Adipose tissue (tissue), 3 donors: Measurements from ENCODE around the gene TEX26. TPM values are rescaled to one million over a fixed set of nuclear protein-coding genes. Genes with fewer than 3 reads are reported as not detected.

Experiments
- H3K27ac ChIP-seq: one replicate; pipeline ENCODE4 v1.5.1; 2013; ENCODE audit warnings: low read depth, low read length
- WGBS, 3 donors: extraction: QIAGEN DNeasy Blood & Tissue Kit; methylation state at CpG; one replicate each; pipeline ENCODE4 v1.1.7; 2013; 5-methylcytosine and 5-hydroxymethylcytosine counted together
- polyA plus RNA-seq, 3 donors: library from polyadenylated mRNA; stranded (reverse); fragments of 200-250 nt; gene quantifications; one replicate each; pipeline ENCODE4 v1.2.3, GENCODE V29; 2013
- donor health status: healthy with polysubstance abuse.
- donor health status: Bipolar disorder and iron deficiency.
- donor health status: healthy.

The TEX26 gene
- under 1 TPM in 1 of 3 donors, not detected in 2; 0.09 TPM for polyA plus RNA-seq

DNA sequence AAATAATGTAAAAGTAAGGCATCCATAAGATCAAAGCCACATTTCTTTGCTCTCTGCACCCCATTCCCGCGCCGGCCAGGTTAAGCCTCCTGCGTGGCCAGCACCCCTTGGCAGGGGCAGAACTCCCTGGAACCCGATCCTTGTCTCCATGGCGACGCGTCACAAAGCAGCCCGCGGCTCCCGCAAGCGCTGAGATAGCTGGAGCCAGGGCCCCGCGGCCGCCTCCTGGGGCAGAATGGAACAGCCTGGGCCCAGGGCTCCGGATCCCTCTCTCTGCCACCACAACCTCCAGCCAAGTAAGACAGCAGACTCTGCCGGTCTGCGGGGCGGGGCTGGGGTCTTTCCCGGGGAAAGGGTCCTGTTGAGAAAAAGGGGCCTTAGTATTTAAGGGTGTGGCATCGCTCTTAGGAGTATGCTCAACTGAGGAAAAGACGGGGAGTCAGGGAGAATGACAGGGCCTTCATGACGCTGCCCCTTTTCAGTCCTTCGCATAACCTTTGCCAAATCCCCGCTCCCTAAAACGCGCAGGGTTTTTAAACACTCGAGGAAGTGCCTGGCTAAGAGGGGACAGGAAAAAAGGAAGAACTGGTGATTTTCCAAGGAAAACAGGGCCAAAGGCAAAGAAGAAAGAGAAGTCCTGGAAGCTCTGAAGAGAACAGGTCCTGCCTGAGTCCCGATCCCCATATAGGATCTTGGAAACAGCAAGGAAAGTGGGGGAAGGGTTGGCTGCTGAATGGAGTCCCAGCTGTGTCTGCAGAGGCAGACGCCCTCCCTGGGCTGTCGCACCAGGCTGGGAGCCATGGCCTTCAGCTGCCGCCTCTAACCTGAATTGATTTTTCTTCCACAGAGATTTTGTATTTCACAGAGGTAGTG is at the start of gene TEX26:
TSS of gene TEX26 (plus strand) at position 176 of the 873 bp plus-strand sequence. CDS start at position 236, 60 bp downstream.
- no peak within 1 kb of the TSS for H3K27ac ChIP-seq
- WGBS, 3 donors, result 26 to 45% (median 32%) methylated on average over 32 of the region's 32 CpGs

DNA sequence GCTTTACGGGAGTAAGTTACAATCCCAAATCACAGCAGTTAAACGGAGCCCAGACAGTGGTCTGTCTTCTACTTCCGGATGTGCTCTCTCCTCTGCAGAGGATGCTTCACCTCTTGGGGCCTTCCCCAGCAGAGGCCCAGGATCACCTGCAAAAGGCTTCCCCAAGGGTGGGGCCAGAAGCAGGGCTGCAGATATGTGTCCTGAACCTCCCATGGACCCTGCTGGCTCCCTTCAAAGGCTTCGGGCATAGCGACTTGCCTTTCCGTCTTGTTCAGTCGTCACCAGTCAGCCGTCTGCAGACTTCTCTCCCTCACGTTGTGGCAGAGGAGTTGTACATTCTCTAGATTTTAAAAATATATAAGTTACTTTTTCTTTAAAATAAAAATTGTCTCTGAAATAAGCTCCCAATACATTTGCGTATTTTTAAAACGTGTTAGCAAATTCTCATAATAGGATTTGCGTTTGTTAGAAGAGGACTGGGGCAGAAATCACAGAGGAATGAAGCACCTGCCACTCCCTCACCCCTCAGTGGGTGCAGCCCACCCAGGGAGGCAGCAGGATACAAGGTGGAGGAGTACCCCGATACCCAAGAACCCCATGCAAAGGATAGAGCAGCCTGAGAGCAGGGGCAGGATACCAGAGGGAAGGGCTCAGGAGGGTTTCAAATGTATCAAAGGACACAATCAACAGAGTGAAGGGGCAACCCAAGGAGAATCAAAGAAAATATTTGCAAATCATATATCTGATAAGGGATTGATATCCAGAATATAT is 49.3 kb upstream of the TEX26 start:
- H3K27ac ChIP-seq, result no peak overlapping the region
- WGBS, 3 donors, result 69 to 83% (median 78%) methylated on average over 13 of the region's 13 CpGs

DNA sequence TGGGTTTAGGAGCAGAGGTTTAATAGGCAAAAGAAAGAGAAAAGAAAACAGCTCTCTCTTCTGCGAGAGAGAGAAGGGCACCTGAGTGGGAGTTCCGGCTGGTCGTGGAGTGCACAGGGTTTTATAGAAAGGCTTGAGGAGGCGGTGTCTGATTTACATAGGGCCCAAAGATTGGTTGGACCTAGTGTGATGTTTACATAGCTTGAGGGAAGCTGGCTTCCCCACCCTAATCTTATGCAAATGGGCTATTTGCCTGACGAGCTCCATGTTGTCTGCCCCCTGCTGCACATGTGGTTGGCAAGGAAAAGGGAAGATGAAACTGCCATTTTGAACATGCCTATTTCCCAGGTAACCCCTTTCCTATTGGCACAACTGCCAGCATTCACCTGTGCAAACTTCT is 47.9 kb upstream of the TEX26 start:
- WGBS, 3 donors, result 85 to 90% (median 86%) methylated on average over 5 of the region's 5 CpGs
- no peak overlapping the region for H3K27ac ChIP-seq

DNA sequence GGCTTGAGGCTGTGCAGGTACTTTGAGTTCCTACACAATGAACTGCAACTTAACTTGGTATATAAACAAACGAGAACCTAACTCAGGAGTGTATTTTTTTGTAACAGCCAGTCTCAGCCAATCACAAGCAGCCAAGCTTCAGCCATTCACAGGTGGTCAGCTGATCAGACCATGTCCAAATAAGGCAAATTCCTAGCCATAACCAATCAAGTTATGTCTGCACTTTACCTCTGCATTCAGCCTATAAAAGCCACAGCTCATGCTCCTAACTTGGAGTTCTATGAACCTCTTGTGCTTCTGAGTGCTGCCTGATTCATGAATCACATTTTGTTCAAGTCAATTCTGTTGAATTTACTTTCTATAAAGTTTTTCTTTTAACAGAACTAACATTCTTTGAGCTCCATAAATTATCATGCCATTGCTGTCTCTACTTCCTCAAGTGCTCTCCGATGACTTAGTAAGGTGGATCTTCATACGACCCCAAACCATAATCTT is 43.2 kb upstream of the TEX26 start:
- no peak overlapping the region for H3K27ac ChIP-seq
- 80 to 88% (median 86%) methylated on average over 3 of the region's 3 CpGs for WGBS, 3 donors

DNA sequence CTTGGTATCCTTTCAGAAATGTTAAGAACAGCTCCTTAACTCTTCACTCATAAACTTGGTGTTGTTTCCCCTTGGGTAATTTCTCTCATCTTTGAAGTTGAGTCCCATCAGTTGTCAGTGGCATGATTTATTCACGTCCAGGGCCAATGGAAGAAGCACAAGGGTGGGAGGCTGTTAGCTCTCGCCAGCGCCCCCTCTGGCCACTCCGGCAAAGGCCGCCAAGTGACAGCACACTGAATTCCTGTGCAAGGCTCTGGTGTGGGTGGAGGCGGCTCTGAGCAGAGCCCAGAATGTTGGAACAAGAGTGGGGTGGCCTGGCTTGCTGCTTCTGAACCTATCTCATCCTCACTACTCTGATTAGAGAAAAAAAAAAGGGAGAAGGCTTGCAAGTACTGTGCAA is 39.5 kb upstream of the TEX26 start:
- 29 to 34% (median 31%) methylated on average over 6 of the region's 6 CpGs for WGBS, 3 donors
- H3K27ac ChIP-seq, result no peak overlapping the region

DNA sequence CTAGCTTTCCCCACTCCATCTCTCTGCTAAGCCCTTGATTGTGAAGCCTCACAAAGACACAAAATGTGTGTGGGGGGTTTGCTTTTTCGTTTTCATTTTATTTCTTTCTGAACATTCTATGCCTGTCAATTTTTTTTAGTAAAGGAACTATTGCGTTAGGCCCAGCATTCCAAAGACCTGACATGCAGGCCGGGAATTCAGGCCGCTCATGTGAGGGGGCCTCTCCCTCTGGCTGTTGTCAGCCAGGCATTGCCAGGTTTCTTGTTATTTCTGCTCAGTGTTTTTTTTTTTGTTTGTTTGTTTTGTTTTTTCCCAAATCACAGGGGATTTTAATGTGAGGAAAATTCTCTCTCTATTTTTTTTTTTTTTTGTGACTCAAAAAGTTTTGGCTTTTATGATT is 36.7 kb upstream of the TEX26 start:
- no peak overlapping the region for H3K27ac ChIP-seq
- WGBS, 3 donors, result 47 to 64% (median 57%) methylated on average over 4 of the region's 4 CpGs

DNA sequence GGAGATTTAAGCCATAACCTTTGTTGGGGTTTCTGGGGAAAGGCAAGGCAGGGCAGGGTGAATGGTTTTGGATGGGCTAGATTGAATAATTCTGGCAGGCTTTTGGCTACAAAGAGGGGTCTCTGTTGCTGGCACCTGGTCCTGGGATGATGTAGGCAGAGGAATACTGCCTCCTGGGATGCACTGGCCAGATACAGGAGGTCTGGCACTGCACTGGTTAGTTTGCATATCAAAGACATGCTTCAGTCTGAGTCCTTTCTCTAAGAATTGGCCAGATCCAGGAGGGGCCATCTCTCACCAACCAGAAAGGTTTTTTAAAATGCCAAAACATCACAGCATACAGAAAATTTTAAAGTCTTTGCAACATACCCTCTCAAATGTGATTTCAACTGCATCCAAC is 34.4 kb upstream of the TEX26 start:
- H3K27ac ChIP-seq, result no peak overlapping the region

DNA sequence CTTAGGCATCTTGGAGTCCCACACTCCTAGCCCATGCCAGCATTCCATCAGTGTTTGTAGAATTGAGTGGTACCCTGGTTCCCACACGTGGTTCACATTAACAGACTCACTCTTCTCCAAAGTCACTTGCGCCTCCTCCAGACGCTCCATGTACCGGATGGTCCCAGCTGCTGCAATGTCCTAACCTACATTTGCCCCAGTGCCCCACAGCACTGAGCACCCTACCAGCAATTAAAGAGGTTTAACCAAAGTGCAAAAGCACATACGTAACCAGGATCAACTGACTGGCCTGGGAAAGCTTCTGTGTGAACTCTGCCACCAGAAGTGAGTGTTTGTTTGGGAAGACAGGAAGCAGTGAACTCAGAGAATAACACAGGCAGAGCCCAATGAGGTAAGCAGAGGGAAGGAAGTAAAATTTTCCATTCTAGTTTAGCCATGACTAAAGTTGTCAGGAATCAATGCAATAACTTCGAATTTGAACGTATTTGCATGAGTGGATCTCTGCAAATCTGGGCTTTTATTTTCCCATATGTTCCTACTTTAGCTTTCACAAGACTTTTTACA is 33.7 kb upstream of the TEX26 start:
- 35 to 56% (median 51%) methylated on average over 7 of the region's 7 CpGs for WGBS, 3 donors
- H3K27ac ChIP-seq, result no peak overlapping the region

DNA sequence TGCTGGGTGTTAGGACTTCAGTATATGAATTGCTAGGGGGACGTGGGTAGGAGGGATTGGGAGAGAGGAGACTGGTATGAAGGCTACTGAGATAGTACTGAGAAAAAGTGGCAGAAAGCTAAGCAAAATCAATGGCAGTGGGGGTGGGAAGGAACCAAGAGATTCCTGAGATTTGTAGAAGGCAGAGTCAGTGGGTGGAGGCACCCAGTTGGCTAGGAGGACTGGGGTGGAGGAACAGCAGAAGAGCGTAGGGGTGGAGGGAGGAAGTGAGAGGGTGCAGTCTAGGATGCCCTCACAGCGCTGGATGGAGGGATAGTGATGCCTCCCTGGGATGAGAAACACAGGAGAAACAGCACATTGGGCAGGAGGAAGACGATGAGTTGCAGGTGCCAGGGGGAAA is 32.0 kb upstream of the TEX26 start:
- 71 to 81% (median 74%) methylated on average over 4 of the region's 4 CpGs for WGBS, 3 donors
- no peak overlapping the region for H3K27ac ChIP-seq

DNA sequence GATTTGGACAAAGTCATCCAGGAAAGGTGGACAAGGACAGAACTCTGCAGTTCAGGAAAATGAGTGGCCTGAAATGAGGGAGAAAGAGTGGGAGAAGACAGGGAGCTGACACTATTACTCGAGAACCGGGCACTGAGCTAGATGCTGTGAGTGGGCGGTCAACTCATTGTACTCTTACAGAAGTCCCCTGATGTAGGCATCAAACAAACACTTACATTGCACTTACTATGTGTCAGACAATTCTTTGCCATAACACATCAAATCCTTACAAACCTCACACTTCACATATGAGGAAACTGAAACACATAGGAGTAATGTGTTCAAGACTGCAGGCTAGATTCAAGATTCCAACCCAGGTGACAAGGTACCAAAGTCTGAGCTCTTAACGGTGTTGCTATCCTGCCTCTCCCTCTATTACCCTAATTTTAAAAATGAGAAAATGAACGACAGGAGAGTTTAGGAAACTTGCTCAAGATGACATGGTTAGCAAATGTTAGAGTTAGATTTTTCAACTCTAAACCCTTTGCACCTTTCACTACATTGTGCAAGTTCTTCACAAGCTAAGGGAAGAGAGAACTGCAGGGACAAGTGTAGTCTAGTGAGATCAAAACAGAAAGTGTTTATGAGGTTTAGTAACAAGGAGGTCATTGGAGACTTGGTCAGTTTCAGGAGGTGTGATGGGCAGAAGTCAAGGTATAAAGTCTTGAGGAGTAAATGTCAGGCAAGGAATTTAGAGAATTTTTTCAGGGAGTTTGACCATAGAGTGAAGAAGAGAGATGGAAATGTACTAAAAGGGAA is 31.3 kb upstream of the TEX26 start:
- no peak overlapping the region for H3K27ac ChIP-seq
- 73 to 89% (median 81%) methylated on average over 5 of the region's 5 CpGs for WGBS, 3 donors

DNA sequence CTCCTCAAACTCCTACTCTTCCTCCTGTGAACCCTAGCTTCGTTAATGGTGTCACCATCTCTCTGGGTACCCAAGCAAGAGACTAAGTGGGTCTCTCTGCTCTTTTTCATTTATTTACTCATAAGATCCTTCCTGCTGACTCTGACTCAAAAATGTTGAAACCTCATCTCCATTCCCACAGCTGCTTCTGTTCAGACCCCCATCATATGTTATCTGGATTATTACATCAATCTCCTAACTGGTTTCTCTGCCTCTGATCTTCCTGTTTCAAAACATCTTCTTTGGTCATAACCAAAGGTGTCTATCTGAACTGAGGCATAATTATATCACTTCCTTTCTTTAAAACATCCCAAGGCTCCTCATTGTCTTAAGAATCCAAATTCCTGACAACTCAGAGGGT is 28.4 kb upstream of the TEX26 start:
- no peak overlapping the region for H3K27ac ChIP-seq
- 58 to 93% (median 91%) methylated on average over 1 of the region's 1 CpG for WGBS, 3 donors

DNA sequence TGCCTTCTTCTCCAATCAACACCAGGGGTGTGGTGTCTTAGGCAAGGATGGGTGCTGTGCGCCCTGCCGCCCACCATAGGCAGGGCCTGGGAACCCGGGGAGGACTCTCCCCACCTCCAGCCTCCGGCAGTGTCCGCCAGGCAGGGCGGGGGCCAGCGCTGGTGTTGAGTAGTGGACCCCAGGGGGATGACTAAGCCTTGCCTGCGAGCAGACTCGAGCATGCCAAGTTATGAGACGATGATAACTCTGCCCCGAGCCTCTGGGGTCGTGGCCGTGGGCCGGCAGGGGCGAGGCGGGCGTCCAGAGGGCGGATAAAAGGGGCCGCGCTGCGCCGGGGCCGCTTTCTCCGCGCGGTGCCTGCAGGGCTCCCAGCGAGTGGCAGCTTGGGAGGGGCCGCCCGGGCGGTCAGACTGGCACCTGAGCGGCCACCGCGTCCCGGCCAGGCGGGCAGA is 26.5 kb upstream of the TEX26 start, which contains the start of gene MEDAG:
TSS of gene MEDAG (plus strand) at position 340 of the 452 bp plus-strand sequence. CDS start 245 bp downstream, outside the sequence.
- H3K27ac ChIP-seq, result peak within 1 kb of the TSS; percentile 86
- WGBS, 3 donors, result 5 to 11% (median 7%) methylated on average over 25 to 35 of the region's 35 CpGs

DNA sequence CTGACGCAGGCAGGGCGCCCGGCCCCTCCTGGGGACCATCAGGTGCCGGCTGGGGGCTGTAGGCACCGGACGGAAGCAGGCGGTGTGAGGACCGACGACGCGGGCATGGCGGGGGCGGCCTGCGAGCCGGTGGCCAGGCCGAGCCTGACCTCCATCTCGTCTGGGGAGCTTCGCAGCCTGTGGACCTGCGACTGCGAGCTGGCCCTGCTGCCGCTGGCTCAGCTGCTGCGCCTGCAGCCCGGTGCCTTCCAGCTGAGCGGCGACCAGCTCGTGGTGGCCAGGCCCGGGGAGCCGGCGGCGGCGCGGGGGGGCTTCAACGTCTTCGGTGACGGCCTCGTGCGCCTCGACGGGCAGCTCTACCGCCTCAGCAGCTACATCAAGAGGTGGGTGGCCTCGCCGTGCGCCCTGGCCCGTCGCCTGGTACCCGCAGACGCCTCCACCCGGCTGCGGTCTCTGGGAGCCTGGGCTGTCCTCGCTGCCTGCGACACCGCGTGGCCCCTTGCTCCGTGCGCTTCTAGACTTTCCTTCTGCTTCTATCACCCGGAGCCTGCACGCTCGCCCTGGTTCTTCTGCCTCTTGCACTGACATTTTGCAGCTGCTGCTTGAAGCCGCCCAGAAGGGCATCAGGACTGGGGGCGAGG is 25.9 kb upstream of the TEX26 start:
- WGBS, 3 donors, result 8 to 18% (median 14%) methylated on average over 48 to 60 of the region's 60 CpGs

DNA sequence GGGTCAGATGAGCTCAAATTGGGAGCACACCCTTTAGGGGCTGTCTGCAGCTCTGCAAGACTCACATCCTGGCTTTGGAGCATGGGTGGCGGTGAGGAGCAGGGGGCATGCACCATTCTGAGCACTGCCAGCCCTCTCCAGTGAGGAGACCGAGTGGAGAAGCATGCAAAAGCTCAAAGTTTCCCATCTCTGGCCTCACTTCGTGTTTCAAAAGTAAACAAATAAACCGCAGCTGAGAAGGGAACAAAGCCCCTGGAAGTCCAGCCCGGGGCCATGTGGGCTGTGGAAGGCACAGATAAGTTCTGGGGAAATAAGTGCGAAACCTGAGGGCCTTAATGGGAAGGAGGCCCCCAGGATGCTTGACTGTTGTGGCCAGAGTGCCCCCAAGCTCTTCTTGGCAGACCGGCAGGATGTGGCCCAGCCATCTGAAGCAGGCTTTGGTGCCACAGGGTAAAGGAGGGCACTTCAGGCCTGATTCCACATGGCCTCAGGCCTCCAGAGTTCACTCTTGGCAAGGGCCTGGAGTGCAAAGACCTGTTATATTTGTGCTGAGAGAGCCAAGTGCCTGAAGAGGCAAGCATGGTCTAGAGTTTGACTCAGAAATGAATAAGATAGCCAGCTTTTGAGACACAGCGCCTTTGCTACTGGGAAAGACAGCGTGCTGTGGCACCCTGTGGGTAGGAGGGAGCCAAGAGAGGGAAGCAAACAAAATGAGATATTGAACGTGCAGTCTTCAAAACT is 25.2 kb upstream of the TEX26 start:
- WGBS, 3 donors, result 41 to 58% (median 43%) methylated on average over 10 of the region's 10 CpGs
- H3K27ac ChIP-seq, result peak overlapping the region; percentile 79

More for the DNA sequence above, 25.9 kb upstream of the TEX26 start:
- peak overlapping the region; percentile 86 for H3K27ac ChIP-seq

DNA sequence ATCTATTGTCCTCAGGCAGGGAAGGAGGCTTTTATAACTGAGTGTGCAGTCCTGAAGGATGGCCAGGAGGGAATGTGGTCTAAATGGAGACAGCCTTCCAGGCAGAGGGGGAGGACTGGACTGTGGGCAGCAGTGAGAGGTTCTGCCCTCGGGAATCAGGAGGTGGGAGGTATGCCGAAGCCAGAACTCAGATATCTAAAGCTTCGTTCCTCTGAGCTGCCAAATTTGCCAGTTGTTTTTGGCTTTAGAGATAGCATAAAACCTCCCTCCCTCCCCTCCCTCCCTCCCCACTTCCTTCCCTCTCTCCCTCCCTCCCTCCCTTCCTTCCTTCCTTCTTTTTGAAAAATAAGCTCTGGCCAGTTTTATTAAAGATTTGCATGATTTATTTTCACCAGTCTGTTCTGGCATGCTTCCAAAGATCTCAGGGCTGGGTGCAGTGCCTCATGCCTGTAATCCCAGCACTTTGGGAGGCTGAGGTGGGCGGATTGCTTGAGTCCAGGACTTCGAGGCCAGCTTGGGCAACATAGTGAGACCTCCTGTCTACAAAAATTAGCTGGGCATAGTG is 24.0 kb upstream of the TEX26 start:
- H3K27ac ChIP-seq, result no peak overlapping the region
- WGBS, 3 donors, result 13 to 18% (median 15%) methylated on average over 5 of the region's 5 CpGs

DNA sequence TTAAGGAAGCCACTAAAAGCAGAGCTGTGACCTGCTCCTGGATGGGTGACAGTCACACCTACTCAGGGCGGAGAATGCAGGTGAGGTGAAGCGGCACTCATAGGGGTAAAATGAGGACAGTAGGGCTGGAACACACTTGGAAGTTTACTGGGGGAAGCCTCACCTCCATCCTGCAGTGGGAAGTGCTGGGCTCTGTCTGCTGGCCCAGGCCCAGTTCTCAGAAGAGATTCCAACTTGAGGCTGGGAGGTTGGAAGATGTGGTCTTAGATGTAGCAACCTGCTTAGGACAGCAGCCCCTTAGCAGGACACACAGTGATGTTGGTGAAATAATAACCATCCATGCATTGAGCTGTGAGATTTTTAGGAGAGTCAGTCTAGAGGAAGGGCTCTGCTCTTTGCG is 21.8 kb upstream of the TEX26 start:
- 84 to 92% (median 91%) methylated on average over 3 of the region's 3 CpGs for WGBS, 3 donors
- no peak overlapping the region for H3K27ac ChIP-seq
